MM.1S (cell line): ENCODE data around the gene SNX25.

Experiments
- EZH2 ChIP-seq: fragments of 300-600 bp; sonication (generic); optimal IDR thresholded peaks from 2 replicates; pipeline ENCODE3; 2017; ENCODE audit warnings: low read depth, mild to moderate bottlenecking, antibody characterized with exemption, low read length, mixed read lengths
- EZH2phosphoT487 ChIP-seq: fragments of 300-600 bp; sonication (generic); IDR thresholded peaks from 2 replicates; pipeline ENCODE4 v1.6.1; 2018; ENCODE audit warnings: antibody characterized with exemption, low read length
- TF ChIP-seq, protein P1 (sequence below): fragments of 300-600 bp; sonication (generic); IDR thresholded peaks from 2 replicates; pipeline ENCODE4 v1.5.1; 2016; ENCODE audit warnings: antibody characterized with exemption, low read length, mixed read lengths

- no peak for TF ChIP-seq EZH2
- TF ChIP-seq, protein P1, sequence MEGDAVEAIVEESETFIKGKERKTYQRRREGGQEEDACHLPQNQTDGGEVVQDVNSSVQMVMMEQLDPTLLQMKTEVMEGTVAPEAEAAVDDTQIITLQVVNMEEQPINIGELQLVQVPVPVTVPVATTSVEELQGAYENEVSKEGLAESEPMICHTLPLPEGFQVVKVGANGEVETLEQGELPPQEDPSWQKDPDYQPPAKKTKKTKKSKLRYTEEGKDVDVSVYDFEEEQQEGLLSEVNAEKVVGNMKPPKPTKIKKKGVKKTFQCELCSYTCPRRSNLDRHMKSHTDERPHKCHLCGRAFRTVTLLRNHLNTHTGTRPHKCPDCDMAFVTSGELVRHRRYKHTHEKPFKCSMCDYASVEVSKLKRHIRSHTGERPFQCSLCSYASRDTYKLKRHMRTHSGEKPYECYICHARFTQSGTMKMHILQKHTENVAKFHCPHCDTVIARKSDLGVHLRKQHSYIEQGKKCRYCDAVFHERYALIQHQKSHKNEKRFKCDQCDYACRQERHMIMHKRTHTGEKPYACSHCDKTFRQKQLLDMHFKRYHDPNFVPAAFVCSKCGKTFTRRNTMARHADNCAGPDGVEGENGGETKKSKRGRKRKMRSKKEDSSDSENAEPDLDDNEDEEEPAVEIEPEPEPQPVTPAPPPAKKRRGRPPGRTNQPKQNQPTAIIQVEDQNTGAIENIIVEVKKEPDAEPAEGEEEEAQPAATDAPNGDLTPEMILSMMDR, result no peak
- TF ChIP-seq EZH2phosphoT487, result no peak
These were observed 69.3 kb downstream of the SNX25 start for GRCh38 chr4:185278716-185279115.
